ENCODE results near the gene SMIM36.

DNA sequence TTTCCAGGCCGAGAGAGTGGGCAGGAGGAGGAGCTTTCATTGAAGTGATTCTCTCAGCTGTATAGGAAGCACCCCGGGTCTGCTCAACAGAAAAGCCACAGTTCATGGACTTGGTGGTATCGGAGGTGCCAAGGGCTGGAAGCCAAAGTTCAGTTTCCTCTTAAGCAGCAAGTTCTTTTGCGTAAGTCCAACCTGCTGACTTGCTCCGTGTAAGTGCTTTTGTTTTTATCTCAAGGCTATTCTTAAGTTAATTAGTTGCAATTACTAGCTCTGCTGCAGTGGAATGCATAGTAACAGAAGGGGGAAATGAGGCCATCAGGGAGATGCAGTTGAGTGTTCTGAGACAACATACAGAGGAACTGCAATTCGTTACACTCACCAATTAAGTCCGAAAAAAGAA, 44.6 kb downstream of the SMIM36 start:
- TF ChIP-seq, protein P1, sequence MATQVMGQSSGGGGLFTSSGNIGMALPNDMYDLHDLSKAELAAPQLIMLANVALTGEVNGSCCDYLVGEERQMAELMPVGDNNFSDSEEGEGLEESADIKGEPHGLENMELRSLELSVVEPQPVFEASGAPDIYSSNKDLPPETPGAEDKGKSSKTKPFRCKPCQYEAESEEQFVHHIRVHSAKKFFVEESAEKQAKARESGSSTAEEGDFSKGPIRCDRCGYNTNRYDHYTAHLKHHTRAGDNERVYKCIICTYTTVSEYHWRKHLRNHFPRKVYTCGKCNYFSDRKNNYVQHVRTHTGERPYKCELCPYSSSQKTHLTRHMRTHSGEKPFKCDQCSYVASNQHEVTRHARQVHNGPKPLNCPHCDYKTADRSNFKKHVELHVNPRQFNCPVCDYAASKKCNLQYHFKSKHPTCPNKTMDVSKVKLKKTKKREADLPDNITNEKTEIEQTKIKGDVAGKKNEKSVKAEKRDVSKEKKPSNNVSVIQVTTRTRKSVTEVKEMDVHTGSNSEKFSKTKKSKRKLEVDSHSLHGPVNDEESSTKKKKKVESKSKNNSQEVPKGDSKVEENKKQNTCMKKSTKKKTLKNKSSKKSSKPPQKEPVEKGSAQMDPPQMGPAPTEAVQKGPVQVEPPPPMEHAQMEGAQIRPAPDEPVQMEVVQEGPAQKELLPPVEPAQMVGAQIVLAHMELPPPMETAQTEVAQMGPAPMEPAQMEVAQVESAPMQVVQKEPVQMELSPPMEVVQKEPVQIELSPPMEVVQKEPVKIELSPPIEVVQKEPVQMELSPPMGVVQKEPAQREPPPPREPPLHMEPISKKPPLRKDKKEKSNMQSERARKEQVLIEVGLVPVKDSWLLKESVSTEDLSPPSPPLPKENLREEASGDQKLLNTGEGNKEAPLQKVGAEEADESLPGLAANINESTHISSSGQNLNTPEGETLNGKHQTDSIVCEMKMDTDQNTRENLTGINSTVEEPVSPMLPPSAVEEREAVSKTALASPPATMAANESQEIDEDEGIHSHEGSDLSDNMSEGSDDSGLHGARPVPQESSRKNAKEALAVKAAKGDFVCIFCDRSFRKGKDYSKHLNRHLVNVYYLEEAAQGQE (IDR thresholded peaks at IDR 0.05; ENCODE audit: insufficient read depth in 1 of 2, low read depth in 2 of 2, low read length in 2 of 2): no peak
- TF ChIP-seq FOXP2 (optimal IDR thresholded peaks at IDR 0.05; ENCODE audit: borderline replicate concordance, extremely low read depth, extremely low read length, insufficient read depth) (no peak), TAF1 (IDR thresholded peaks at IDR 0.05; ENCODE audit: borderline replicate concordance, insufficient read depth, low read length) (no peak), POLR2AphosphoS5 (IDR thresholded peaks at IDR 0.05; ENCODE audit: low read depth, low read length) (no peak)
